Right renal cortex interstitium (tissue), 3 donors: ENCODE data around the gene CLEC17A. TPM values are rescaled to one million over a fixed set of nuclear protein-coding genes. Genes with fewer than 3 reads are reported as not detected.
"Not testable (repeated sequence)": the region's sequence is repeated elsewhere in the genome, so short reads cannot be mapped to it uniquely, and the experiment has no call there.

ENCODE experiments used
- DNase-seq, 3 donors: peaks; one replicate each; pipeline ENCODE4 v3.0.0-alpha.2; 2013; ENCODE audit warnings: low read depth in 3 of 3, low spot score in 2 of 3
- polyA plus RNA-seq, 3 donors: library from polyadenylated mRNA; unstranded; fragments of 120-200 nt; gene quantifications; one replicate each; pipeline ENCODE4 v1.2.1, GENCODE V29; 2013; ENCODE audit not compliant: insufficient read length in 3 of 3

The CLEC17A gene
- polyA plus RNA-seq, 3 donors, result 0.06 to 0.17 (median 0.12) TPM

DNA sequence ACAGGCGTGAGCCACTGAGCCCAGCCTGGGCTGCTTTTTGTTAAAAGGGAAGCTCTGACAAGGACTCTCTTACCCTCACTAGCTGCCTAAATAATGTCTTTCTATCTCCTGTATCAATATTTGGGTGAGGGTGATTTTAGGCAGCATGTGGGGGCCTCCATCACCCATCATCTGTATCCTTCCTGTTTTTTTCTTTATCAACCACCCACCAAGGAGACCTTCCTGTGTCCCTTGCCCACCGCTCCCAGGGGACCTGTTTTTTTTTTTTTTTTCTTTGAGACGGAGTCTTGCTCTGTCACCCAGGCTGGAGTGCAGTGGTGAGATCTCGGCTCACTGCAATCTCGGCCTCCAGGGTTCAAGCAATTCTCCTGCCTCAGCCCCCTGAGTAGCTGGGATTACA lies 5.6 kb upstream of the CLEC17A start:
- no peak for DNase-seq

DNA sequence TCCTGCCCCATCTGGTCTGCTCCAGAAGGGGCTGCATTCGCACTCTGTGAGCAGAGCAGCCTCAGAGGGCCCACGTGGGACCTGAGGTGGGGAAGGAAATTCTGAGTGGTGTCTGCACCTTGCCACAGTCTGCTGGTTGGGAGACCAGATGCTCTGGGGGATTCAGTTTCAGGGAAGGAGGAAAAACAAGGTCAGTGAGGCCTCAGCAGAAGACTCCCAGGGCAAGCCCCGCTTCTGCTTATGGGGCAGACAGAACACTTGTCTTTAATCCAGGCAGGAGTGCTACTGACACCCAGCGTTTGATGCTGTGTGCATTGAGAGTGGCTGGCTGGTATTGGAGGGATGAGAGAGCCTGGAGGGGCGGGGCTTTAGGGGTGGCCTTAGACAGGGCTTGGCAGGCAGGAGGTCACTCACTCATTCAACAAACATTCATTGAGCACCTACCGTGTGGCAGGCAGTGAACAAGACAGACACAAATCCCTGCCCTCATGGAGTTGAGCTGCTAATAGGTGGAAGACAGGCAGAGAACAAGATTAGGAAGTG lies 4.9 kb upstream of the CLEC17A start:
- DNase-seq, result no peak

DNA sequence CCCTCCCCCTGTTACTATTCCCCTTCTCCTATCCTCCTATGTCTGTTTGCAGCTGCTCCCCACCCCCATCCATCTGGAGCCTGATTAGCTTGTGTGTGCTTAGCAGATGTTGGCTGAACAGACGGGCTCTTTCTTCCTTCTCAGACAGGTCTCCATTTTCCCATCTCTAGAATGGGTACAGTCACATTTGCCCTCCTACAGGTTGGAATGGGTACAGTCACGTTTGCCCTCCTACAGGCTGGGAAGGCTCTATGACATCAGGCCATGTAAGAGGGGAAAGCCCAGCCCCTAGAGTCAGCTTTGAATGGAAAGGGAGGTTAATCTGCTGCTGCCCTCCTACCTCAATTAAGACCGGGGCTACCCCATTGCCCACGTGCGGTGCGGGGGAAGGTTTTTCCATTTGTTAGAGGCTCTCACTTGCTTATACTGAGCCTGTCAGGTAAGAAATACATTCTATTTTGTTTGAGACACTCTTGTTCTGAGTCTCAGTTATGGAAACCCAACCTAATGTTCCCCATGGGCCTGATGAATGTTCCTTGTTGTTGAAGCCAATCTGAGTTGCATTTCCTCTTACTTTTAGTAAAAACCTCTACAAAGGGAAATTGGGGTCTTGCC lies 2.2 kb upstream of the CLEC17A start:
- DNase-seq, result no peak

DNA sequence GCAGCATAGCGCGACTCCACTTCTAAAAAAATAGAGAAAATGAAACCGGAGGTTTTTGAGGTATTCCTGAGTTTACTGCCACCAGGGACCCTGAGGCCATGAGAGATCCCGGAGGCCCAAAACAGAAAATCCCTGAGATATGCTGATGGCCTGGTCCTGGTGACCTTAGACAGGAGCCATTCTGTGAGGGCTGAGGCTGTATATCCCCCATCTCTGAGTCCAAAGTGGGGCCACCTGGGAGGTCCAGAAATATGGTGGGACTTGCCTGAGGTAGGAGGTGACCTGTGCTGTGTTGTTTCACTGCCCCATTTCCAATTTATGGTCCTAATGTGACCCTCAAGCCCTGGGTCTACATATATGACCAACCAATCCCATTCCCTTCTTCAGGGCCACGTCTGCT lies 1.5 kb downstream of the CLEC17A start:
- not testable (repeated sequence) for DNase-seq

DNA sequence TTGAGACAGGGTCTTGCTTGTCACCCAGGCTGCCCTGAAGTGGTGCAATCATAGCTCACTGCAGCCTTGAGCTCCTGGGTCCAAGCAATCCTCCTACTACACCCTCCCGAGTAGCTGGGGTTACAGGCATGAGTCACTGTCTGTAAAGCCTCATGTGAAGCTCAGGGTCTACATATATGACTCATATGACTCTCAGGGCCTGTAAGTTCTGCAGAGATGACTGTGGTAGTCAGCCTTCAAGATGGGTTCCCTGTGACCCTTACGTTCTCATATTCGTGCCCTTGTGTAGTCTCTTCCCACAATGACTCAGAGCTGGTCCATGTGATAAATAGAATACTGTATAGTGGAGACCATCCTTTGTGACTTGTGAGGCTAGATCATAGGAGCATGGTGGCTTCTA lies 2.3 kb downstream of the CLEC17A start:
- not testable (repeated sequence) for DNase-seq

DNA sequence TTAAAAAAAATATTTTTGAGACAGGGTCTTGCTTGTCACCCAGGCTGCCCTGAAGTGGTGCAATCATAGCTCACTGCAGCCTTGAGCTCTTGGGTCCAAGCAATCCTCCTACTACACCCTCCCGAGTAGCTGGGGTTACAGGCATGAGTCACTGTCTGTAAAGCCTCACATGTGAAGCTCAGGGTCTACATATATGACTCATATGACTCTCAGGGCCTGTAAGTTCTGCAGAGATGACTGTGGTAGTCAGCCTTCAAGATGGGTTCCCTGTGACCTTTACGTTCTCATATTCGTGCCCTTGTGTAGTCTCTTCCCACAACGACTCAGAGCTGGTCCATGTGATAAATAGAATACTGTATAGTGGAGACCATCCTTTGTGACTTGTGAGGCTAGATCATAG lies 6.5 kb downstream of the CLEC17A start:
- DNase-seq, result not testable (repeated sequence)

DNA sequence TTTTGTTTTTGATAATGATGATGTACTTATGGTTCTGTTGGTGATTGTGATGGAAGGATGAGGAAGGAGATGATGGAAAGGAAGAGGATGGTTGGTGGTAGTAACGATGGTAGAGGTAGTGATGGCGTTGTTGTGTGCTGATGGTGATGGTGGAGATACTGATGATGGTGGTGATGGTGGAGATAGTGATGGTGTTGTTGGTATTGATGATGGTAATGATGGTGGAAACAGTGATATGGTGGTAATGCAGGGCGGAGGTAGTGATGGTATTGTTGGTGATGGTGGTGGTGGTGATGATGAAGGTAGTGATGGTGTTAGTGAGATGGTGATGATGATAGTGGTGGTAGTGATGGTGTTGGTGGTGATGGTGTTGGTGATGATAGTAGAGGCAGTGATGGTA lies 12.7 kb downstream of the CLEC17A start:
- DNase-seq, result no peak

DNA sequence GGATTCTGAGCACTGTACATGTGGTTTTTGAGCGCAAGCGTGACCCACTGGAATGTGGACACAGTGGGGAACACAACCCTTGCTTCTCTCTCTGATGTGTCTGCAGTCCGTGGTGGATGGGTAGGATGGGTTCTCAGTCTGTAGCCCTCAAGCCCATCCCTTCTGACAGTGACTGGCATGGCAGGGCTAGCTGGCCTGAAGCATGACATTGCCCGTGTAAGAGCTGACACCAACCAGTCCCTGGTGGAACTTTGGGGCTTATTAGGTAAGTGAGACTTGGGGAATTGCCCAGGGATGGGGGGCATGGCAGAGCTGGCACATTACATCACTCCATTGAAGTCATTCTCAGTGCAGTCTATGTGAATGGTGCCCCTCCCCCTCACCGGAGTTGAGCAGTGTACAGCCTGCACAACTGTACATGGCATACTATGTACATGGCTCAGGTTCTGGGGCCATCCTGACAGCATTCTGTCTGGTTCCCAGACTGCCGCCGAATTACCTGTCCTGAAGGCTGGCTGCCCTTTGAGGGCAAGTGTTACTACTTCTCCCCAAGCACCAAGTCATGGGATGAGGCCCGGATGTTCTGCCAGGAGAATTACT lies 16.8 kb downstream of the CLEC17A start:
- DNase-seq, result no peak

DNA sequence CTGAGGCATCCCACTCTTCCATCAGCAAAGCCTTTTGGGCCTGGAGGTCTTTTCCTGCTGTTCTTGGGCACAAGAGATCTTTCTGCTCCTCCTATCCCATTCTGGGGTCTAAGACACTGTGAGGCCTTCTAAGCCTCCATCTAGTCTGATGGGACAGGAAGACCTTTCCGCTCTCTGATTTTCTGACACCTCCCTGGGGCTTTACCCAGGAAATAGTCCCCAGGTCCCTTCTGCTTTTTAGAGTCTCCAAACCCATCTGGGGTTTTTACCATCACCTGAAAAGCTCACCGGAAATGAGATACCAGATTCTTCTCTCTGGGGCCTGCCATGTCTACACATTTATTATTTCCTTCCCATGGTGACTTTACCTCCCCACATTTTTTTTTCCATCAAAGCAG lies 21.1 kb downstream of the CLEC17A start:
- DNase-seq, result no peak

DNA sequence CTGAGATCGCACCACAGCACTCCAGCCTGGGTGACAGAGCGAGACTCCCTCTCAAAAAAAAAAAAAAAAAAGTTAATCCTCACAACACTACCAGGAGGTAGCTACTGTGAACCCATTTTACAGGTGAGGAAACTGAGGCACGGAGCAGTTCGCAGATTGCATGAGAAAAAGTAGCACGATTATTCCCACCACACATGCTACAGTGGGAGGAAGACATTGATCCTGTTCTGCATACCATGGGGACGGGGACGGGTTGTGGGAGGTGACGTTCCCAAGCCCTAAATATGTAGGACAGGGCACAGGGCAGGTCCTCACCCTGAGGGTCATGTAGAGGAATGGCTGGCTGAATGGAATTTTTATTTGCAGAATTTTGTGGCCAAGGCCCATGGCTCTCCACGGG lies 23.7 kb downstream of the CLEC17A start:
- no peak for DNase-seq

DNA sequence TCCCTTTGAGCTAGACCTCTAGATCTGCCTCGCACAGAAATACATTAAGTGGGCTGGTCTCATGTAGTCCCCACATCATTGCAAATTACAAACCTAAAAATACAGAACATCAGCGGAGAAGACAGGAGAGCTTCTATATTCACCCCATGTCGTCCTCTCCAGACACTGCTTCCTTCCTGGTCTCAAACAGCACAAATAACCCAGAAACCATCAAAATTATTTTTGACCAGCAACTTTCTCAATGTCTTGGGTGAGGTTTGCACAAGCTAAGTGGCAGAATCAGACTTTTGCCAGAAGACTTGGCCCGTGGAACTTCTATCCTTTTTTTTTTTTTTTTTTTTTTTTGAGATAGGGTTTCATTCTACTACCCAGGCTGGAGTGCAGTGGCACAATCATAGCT lies 28.2 kb downstream of the CLEC17A start:
- DNase-seq, result no peak

DNA sequence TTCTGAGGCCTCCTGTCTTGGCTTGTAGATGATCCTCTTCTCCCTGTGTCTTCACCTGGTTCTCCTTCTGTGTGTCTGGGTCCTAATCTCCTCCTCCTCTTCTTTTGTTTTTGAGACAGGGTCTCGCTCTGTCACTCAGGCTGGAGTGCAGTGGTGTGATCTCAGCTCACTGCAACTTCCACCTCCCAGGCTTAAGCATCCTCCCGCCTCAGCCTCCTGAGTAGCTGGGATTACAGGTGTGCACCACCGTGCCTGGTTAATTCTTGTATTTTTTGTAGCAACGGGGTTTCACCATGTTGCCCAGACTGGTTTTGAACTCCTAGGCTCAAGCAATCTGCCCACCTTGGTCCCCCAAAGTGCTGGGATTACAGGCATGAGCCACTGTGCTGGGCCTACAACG lies 29.4 kb downstream of the CLEC17A start:
- not testable (repeated sequence) for DNase-seq

DNA sequence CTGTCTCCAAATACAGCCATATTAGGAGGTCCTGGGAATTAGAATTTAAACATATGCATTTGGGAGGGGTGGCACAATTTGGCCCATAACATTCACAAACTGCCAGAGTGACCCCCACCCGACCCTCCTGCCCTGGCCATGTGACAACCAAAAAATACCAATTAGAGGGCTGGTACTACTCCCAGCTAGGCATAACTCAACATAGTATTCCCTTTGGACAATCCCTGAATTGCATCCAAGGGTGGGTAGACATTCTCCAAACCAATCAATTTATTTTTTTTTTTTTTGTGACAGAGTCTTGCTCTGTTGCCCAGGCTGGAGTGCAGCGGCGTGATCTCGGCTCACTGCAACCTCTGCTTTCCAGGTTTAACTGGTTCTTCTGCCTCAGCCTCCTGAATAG lies 29.8 kb downstream of the CLEC17A start:
- no peak for DNase-seq

DNA sequence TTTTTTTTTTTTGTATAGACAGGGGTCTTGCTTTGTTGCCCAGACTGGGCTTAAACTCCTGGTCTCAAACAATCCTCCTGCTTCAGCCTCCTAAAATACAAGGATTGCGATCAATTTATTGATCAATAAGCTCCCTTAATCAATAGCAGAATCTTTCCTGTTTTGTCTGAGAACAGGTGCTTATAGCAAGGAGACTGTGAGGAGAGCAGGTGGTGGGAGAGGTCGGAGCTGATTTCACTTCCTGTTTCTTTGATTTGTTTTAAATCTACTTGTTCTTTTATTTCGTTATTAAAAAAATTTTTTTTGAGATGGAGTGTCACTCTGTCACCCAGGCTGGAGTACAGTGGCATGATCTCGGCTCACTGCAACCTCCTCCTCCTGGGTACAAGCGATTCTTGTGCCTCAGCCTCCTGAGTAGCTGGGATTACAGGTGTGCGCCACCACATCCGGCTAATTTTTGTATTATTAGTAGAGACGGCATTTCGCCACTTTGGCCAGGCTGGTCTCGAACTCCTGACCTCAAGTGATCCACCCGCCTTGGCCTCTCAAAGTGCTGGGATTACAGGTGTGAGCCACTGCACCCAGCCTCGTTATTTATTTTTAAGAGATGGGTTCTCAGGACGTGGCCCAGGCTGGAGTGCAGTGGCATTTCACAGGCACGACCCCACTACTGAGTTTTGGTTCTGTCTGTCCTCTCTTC lies 30.7 kb downstream of the CLEC17A start:
- DNase-seq, result not testable (repeated sequence)

DNA sequence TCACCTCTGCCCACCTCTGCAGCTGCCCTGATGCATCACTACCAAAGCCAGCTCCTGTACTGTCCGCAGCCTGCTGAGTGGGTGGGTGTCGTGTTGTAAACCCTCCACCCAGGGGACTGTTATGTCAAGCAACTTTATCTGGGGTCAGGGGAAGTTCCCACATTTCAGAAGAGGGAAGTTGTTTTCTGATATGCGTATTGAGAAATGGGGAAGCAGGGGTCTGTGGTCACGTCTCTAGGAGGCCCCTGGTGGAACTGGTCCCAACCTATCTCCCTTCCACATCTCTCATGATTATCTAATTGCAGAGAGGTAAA lies 31.2 kb downstream of the CLEC17A start:
- no peak for DNase-seq

DNA sequence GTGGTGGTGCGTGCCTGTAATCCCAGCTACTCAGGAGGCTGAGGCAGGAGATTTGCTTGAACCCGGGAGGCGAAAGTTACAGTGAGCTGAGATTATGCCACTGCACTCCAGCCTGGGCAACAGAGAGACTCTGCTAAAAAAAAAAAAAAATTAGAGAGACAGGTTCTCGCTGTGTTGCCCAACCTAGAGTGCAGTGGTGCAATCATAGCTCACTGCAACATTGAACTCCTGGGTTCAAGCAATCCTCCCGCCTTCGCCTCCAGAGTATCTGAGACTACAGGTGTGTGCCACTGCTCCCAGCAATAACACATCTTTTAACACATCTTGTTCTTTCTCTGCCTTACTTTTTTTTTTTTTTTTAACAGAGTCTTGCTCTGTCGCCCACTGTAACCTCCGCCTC lies 32.7 kb downstream of the CLEC17A start:
- no peak for DNase-seq

DNA sequence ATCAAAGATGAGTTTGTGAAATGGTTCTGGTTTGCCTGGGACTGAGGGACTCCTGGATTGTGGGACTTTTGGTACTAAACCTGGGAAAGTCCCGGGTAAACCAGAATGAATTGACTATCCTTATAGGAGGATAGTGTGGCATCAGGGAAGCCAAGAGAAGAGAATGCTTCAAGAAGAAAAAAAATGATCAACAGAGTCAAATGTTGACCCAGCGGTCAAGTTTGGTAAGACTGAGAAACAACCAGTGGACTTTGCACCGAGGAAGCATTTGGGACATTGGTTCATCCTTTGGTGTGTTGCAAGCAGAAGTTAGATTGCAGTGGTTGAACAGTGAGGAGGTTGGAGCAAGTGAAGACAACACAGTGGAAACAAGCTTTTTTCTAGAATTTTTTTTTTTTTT lies 33.5 kb downstream of the CLEC17A start:
- DNase-seq, result no peak

DNA sequence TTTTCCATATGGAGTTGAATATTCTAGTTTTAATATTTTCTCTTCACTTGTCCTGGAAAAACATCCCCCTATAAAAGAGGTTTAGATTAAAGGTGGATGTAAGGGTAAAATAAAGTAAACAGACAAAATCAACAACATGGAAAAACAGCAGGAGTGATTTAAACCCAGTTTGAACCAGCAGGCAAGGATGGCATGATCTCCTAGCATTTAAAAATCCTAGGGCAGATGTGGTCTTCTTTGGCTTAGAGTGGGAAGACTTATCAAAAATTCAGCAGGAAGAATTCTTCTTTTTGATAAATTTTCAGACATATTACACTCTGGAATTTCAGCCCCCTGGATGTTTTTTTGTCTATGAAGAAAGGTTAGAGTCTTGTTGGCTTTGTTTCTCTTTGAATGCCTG lies 36.5 kb downstream of the CLEC17A start:
- DNase-seq, result no peak

DNA sequence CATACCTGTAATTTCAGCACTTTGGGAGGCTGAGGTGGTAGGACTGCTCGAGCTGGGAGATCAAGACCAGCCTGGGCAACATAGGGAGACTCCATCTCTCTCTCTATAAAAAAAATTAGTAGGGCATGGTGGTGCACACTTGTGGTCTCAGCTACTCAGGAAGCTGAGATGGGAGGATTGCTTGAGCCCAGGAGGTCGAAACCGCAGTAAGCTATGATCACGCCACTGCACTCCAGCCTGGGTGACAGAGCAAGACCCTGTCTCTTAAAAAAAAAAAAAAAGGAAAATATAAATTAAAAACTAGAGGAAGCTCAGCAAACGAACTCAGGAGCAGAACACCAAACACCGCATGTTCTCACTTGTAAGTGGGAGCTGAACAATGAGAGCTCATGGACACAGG lies 41.6 kb downstream of the CLEC17A start:
- DNase-seq, result not testable (repeated sequence)

DNA sequence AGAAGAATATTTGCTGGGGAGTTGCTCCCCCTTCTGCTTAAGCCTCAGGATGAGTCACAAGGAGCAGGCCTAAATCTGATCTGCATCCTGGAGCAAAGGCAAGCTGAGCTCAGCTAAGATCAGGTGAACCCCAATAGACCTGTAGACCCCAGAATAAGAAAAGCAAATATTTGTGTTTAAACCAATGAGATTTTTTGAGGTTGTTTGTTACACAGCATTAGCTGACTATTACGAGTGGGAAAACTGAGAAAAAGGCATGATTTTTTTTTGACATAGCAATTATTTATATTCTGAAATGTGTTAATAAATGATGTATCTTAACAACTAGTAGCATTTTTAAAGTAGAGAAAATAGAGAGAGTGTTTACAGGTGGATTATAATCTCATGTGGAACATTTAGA lies 46.7 kb downstream of the CLEC17A start:
- no peak for DNase-seq

DNA sequence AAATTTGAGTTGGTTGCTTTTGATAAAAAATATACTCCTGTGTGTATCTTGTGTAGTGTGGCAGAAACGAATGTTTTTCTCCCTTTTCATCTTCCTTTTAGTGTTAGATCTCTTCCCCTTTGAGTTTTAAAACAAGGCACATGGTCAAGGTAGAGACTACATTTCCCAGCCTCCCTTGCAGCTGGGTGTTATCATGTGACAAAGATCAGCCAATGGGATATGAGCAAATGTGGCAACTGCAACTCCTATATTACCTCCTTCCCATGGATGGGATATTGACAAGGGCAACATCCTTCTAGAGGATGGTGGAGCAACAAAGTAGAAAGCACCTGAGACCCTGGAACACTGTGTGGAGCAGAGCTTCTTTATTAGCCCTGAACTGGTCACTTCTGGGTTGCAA lies 49.4 kb downstream of the CLEC17A start:
- DNase-seq, result no peak
